ENCODE measurements around the gene FGR.

The FGR gene

DNA sequence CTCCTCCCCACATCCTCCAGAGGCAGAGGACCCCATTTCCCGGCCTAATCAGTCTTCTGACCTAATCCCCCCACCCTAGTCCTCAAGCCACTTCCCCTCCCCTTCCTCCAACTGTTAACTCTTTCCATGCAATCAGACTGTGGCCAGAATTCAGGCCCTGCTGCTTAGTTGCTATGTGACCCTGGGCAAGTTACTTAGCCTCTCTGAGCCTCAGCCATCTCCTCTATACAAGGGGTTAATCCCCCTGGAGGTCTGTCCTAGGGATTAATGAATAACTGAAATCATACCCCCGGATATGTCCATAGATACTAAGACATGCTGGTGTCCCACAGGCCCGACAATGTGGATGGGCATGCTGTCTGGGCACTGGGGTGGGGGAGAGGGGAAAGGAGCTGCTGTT is 49.3 kb downstream of the FGR start:
- no peak for DNase-seq

GRCh38 chr1:27584453-27584852 is 50.5 kb downstream of the FGR start:
- DNase-seq = no peak

- no peak for DNase-seq
These were observed 51.5 kb downstream of the FGR start for GRCh38 chr1:27583479-27583878.

DNA sequence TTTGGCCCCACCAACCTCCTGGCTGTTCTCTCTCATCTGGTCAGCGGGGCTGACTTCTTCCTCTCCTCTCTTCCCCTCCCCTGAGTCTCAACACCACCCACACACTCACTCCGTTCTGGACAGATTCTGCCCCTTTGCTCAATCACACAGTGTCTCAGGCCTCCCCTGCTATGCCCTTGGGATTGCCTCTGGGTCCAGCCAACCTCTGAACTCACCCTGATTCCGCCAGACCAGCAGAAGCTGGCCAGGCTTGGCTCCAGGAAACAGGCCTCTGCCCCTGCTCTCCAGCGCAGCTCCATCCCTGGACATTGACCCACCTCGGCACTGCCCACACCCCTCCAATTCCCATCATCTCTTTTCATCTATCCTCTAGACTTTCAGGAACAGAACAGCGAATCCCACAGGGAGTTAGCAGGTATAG is 53.2 kb downstream of the FGR start:
- DNase-seq = no peak

- peak; percentile 30 to 49 for DNase-seq
These were observed 57.3 kb downstream of the FGR start for GRCh38 chr1:27577504-27578188.

- no peak for DNase-seq
These were observed 58.2 kb downstream of the FGR start for GRCh38 chr1:27576806-27577227.

DNA sequence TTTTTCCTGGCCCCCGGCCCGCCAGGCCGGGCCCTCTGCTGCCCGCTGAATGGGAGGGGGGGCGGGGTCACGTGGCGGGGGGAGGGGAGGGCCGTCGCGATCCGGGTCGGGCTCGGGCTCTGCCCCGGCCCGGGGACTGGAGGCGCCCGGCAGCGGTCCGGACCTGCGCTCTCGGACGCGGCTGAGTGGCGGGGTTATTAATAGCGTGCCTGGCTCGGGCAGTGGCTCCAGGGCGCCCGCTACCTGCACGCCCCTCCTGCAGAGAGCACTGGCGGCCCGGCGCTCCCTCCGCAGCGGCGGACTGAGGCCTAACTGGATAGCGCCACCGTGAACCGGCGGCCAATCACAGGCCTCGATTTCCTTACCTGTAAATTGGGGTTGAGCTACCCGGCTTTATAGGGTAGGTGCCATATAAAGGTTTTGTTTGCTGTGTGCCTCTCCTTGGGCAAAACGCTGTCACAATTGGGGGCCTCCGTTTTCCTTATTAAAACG is 59.1 kb downstream of the FGR start:
- peak; percentile 45 to 62 for DNase-seq

DNA sequence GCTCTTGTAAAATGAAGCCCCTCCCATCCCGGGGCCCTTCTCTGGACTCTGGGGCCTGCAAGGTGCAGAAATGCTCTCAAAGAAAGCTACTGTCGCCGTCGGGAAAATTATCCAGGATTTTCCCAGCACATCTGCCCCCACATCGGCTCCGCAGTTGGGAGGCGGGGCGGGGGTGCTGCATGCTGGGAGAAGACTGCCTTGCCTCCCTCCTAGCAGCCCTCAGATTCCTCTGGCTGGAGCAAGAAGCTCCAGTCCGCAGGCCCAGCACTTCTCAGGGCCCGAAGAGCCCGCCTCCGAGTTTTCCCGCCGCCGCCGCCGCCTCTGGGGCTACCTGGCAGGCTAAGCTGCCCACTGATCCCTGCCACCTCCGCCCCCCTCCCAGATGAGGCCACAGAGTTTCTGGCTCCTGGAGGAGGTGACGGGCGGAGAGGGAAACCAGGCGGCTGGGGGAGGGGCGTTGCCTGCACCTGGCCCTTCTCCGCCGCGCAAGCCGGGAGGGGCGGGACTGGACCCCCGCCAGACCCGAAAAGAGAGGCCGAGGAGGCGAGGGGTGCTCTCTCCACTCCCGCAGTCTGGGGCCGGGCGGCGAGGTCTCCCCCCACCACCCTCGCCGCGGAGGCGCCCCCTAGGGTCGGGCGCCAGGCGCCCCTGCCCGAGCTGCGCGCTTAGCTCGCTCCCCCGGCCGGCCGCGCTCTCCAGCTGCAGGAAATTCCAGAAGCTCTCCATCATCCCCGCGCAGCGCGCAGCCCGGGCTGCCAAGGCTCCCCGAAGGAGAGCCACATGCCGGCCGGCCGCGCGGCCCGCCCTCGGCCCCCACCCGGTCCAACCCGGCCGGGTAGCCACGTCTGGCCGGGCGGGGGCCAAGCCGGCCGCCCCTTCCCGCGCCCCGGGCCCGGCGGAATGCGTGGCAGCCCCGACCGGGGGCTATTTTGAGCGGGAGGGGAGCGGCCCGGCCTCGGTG is 59.8 kb downstream of the FGR start:
- peak; percentile 19 to 50 for DNase-seq

DNA sequence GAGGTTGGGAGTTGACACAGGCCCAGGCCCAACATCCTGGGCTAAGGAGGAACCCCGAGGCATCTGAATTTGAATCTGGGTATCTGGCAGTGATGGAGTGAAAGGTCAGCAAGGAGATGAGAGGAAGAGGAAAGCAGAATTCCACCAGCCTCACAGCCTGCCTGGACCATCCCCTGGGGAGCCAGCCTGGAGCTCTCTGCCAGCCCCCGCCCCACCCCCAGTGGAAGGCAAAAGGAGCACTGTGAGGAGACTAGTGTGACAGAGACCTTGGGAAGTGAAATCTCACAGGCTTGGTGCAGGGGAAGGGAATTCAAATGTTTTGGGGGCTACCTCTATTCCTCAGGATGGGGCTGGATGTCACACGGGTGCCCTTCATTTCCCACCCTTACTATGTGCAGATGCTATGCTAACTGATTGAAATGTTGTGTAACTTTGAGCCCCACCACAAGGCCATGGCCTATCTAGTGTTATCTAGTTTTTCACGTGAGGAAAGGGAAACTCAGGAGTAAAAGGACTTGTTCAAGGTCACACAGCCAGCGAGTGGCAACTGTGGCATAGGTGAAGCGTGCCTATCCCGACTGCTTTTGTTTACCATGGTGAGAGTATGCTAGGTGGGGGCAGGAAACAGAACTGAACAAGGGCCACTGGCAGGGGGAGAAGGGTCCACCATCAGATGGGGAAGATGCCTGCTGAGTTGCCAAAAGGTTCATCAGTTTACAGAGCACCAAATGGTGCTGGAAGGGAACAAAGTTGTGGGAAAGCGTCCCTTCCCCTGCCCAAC is 60.8 kb downstream of the FGR start:
- DNase-seq = no peak

DNA sequence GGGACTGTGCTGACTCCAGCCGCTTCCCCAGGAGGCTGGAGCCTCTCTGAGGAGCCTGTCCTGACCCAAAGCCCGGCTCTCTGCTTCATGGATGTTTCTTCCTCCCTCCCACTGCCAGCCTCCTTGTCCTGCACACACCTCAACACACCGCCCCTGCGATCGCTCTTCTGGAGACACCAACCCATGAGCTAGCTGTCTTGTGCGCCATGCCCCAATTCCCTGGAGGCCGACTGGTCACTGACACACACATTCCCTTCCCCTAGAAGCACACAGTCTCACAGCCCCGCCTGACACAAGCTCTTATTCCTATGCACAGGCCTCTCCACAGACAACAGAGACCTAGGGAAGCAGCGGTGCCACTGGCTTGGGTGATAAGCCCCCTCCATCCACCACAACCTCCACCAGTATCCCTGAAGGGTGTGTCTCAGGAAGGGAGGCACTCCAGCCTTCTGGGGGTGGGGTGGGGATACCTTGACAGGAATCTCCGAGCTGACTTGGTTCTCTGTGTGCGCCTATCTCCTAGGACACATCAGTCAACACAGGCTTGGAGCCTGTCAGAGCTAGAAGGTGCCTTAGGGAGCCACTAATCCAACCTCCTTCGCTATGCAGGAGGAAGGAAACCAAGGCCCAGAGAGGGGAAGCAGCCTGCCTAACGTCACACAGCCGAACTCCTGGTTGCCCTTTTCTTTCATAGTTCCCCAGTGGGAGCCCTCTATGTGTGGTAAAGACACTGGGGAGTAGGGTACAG is 62.1 kb downstream of the FGR start:
- no peak for DNase-seq

- DNase-seq = no peak
These were observed 62.8 kb downstream of the FGR start for GRCh38 chr1:27572019-27572678.

DNA sequence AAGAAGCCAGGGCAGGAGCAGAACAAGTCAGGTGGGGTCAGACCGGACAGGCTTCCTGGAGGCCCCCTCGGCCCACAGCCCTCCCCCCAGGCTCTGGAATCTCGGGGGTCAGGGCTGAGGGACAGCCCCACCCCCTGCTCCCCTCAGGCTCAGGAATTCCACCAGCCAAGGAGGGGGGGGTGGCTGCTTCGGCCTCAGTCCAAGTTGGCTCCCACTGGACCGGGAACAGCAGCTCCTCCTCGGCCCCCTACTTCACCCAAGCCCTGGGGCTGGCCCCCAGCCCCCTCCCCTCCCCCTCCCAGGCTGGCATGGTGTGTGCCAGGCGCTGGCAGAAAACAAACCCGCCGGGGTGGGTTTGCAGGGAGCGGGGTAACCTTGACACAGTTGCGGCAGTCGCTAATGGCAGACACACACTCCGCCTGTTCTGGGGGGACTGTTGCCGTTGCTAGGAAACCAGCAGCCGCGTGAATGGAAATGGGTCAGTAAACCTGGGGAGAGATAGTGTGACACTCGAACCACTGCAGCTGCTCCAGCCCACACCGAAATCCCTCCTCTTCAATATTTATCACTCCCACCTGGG is 63.5 kb downstream of the FGR start:
- no peak for DNase-seq

- DNase-seq = no peak
These were observed 64.2 kb downstream of the FGR start for GRCh38 chr1:27570784-27571183.

DNA sequence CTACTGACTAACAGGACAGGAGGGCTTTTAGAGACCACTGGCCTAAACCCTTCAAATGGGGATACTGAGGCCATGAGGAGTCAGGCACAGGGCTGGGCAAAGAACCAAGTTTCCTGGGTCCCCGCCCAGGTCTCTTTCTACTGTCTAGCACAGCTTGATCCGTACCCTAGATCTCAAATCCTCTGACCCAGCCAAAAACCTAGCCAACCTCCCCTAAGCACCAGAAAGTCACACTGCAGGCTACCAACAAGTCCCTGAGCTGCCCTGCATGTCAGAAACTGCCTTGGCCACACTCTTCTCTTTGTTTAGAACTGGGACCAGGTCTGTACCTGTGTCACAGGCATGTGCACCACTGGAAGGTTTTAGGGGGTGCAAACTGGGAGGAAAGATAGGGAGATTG is 64.6 kb downstream of the FGR start:
- no peak for DNase-seq

GRCh38 chr1:27569506-27570291 is 65.3 kb downstream of the FGR start:
- no peak for DNase-seq

DNA sequence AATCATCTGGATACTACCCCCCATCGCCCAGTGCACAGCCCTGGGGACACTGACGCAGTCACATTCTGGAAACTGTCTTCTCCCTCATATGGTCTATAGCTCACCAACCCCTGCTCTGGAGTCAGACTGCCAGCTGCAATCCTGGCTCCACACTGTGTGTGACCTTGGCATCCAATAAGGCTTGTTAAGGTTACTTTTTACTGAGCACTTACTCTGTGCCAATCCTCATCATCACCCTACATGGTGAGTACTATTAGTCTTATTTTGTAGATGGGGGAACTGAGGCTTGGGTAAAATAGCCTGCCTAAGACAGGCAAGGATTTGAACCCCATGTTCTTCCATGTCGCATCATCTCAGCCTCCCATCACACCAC is 65.9 kb downstream of the FGR start:
- no peak for DNase-seq

DNA sequence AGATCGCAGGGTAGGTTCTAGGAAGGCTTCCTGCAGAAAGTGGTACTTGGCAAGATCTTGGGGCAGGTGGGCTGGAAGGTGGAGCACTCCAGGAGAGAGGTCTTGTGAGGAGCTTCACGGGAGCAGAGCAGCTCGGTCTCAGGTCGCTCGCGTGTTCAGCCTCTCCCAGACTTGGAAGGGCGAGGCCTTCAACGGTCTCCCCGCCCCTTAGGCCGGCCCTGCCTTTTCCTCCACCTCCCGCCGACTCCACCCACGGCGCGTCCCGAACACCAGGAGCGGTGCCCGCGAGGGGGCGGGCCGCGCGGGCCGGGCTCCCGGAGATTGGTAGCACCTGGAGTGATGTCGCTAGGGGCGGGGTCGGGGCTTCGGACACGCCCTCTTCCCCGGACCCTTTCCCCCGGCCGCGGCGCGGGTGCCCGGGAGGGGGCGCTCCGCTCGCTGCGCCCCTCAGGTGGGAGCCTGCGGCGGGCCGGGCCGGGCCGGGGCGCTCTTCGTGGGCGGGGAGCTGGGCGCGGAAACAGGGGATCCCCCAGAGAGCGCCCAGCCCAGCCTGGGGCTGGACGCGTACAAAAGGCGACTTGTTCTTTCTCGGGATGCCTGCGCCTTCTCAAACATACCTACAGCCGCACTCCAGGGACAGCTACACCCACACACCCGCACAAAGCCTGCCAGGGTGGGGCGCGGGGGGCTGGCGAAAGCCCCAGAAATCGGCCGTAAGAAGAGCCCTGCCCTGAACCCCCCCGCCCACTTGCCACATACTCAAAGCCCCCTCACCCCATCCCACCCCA is 66.5 kb downstream of the FGR start:
- no peak for DNase-seq

DNA sequence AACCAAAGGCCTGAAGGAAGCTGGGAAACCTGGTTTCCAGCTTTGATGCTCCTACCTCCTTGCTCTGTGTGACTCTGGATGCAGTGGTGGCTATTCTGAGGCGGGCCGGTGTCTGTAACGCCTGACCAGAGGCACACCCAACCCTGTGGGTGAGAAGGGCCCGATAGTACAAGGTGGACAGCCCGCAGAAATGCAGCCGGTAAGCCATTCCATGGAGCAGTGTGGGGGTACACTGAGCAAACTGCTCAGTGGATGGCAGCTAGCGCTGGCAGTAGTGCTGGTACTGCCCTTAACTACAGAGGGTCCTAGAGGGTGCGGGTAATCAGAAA is 67.0 kb downstream of the FGR start:
- no peak for DNase-seq

DNA sequence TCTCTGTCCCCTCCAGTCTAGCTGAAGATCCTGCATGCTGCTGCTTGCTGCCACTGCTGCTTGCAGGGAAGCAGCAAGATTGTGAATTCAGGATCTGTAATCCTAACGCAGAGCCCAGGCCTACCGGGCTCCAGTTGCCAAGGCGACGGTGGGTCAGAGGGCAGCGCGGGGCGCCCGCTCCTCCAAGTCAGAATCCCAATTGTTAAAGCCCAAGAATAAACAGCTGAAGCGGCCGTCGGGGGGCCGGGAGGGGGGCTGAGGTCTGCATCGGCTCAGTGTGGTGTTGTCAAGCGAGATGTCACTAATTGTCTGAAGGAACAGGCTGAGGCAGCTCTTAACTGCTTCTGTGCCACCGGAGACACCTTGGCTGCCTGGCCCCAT is 67.8 kb downstream of the FGR start:
- no peak for DNase-seq

Data from SHP77 (cell line).